Measurements from ENCODE around the gene EVL.

DNA sequence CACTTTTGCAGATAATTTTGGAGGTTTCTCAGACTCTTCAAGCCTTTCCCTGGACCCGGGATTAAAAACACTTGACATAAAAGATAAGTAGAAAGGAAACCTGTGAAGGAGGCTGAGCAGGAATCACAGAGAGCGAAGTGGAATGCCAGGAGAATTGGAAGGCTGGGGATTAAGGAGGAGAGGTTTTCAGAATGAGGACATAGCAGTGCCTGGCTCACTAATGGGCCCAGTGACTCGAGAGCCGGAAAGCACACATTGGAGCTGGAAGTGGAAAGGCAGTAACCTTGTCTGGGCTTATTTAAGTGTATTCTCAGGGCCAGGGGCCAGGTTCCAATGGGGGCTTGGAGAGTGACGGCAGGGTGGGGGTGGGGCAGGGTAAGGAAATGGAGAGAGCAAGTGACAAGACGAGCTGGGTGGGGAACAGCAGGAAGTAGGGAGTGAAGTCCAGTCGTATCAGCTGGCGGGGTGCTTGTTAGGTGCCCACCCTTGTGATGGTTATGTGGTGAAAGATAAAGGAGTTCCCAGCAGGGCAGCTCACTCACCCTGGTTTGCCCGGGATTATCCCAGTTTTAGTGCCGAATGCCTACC, 13.1 kb downstream of the EVL start:
- TF ChIP-seq GATA3 (IDR thresholded peaks at IDR 0.05; ENCODE audit: low read depth, low read length) (no peak), GATA2 (IDR thresholded peaks at IDR 0.05; ENCODE audit: low read depth, low read length) (no peak)
